ENCODE results near the gene HSPA4.

HSPA4 gene

GRCh38 chr5:133049726-133050048 lies 2.1 kb upstream of the HSPA4 start:
- H3K4me3 ChIP-seq (ENCODE audit: low read depth in 1 of 2, low read length in 2 of 2), result no peak overlapping the region
- H2AFZ ChIP-seq (ENCODE audit: low read depth, low read length), result no peak overlapping the region
- no peak overlapping the region for H3K9ac ChIP-seq (ENCODE audit: low read depth, low read length)
- ATAC-seq (ENCODE audit: insufficient read depth, low read depth), result no peak
- H3K4me2 ChIP-seq (ENCODE audit: insufficient read depth, low read length), result peak overlapping the region; percentile 73; the same call in 1 of the 2 replicates
- DNase-seq, result no peak
- H3K27me3 ChIP-seq (ENCODE audit: insufficient read depth, low read length, poor library complexity), result no peaks in the 10 kb centered on the region
- no peak overlapping the region for H3K27ac ChIP-seq (ENCODE audit: low read length)
- H3K36me3 ChIP-seq (ENCODE audit: insufficient read depth, low read length), result peaks cover 11% of the 10 kb centered on the region; the same call in 1 of the 2 replicates
- peaks cover 45% of the 10 kb centered on the region for H3K79me2 ChIP-seq (ENCODE audit: insufficient read depth, low read length)
- H3K9me3 ChIP-seq (ENCODE audit: insufficient read depth, low read length, severe bottlenecking), result no peaks in the 10 kb centered on the region
- peaks cover 23% of the 10 kb centered on the region for H4K20me1 ChIP-seq (ENCODE audit: insufficient read depth, low read length)
- TF ChIP-seq CTCF (IDR thresholded peaks at IDR 0.05; ENCODE audit: borderline replicate concordance, extremely low read depth, low read length, poor library complexity, severe bottlenecking) (no peak), EZH2 (IDR thresholded peaks at IDR 0.05; ENCODE audit: borderline replicate concordance, low read depth, low read length, severe bottlenecking) (no peak)
- peaks cover 31% of the 10 kb centered on the region for H3K4me1 ChIP-seq (ENCODE audit: insufficient read depth, low read length)

- Histone ChIP-seq H3K4me2 (ENCODE audit: insufficient read depth, low read length) (peak overlapping the region; percentile 73), H3K4me3 (ENCODE audit: low read depth in 1 of 2, low read length in 2 of 2) (peak overlapping the region; percentile 78 to 85; a peak in 3 of 4 replicates), H3K9ac (ENCODE audit: low read depth, low read length) (peak overlapping the region; percentile 91), H4K20me1 (ENCODE audit: insufficient read depth, low read length) (peaks cover 28% of the 10 kb centered on the region), H3K79me2 (ENCODE audit: insufficient read depth, low read length) (peaks cover 54% of the 10 kb centered on the region), H3K4me1 (ENCODE audit: insufficient read depth, low read length) (peaks cover 40% of the 10 kb centered on the region), H2AFZ (ENCODE audit: low read depth, low read length) (peak overlapping the region; percentile 86; the same call in 1 of the 2 replicates), H3K36me3 (ENCODE audit: insufficient read depth, low read length) (peaks cover 11% of the 10 kb centered on the region; the same call in 1 of the 2 replicates), H3K9me3 (ENCODE audit: insufficient read depth, low read length, severe bottlenecking) (no peaks in the 10 kb centered on the region), H3K27ac (ENCODE audit: low read length) (peak overlapping the region; percentile 91), H3K27me3 (ENCODE audit: insufficient read depth, low read length, poor library complexity) (no peaks in the 10 kb centered on the region)
- DNase-seq (no peak), ATAC-seq (ENCODE audit: insufficient read depth, low read depth) (no peak)
- TF ChIP-seq CTCF (IDR thresholded peaks at IDR 0.05; ENCODE audit: borderline replicate concordance, extremely low read depth, low read length, poor library complexity, severe bottlenecking) (no peak), EZH2 (IDR thresholded peaks at IDR 0.05; ENCODE audit: borderline replicate concordance, low read depth, low read length, severe bottlenecking) (no peak)
Observed at GRCh38 chr5:133050521-133050920, 1.3 kb upstream of the HSPA4 start.

- Histone ChIP-seq H3K4me1 (ENCODE audit: insufficient read depth, low read length) (peaks cover 43% of the 10 kb centered on the region), H3K27me3 (ENCODE audit: insufficient read depth, low read length, poor library complexity) (no peaks in the 10 kb centered on the region), H3K4me3 (ENCODE audit: low read depth in 1 of 2, low read length in 2 of 2) (peak overlapping the region; percentile 78 to 85), H3K27ac (ENCODE audit: low read length) (peak overlapping the region; percentile 91), H2AFZ (ENCODE audit: low read depth, low read length) (peak overlapping the region; percentile 86), H3K9ac (ENCODE audit: low read depth, low read length) (peak overlapping the region; percentile 91), H3K4me2 (ENCODE audit: insufficient read depth, low read length) (peak overlapping the region; percentile 73), H3K9me3 (ENCODE audit: insufficient read depth, low read length, severe bottlenecking) (no peaks in the 10 kb centered on the region), H3K79me2 (ENCODE audit: insufficient read depth, low read length) (peaks cover 59% of the 10 kb centered on the region), H3K36me3 (ENCODE audit: insufficient read depth, low read length) (peaks cover 11% of the 10 kb centered on the region; the same call in 1 of the 2 replicates), H4K20me1 (ENCODE audit: insufficient read depth, low read length) (peaks cover 34% of the 10 kb centered on the region)
- ATAC-seq (ENCODE audit: insufficient read depth, low read depth), result no peak
- TF ChIP-seq EZH2 (IDR thresholded peaks at IDR 0.05; ENCODE audit: borderline replicate concordance, low read depth, low read length, severe bottlenecking), result no peak
- TF ChIP-seq CTCF (IDR thresholded peaks at IDR 0.05; ENCODE audit: borderline replicate concordance, extremely low read depth, low read length, poor library complexity, severe bottlenecking), result peak; percentile 5
- DNase-seq, result no peak
Observed at GRCh38 chr5:133051061-133051541, 712 bp upstream of the HSPA4 start.
